GM12878 (cell line): ENCODE measurements around the gene FANCD2OS.

ENCODE experiments used
- CTCF ChIP-seq, 3 experiments: IDR thresholded peaks in 2 of 3; conservative IDR thresholded peaks in 1 of 3; 2 replicates each; pipeline ENCODE4 v1.5.1; 2011; ENCODE audit warnings: low read depth in 3 of 3, low read length in 3 of 3, mild to moderate bottlenecking in 3 of 3, control low read depth in 2 of 3, moderate library complexity in 2 of 3, inconsistent platforms in 1 of 3, mixed read lengths in 1 of 3; ENCODE audit not compliant: control insufficient read depth in 2 of 3, insufficient read depth in 1 of 3; ENCODE audit errors: extremely low read depth in 1 of 3
- EP300 ChIP-seq, 2 experiments: fragments of 150-350 bp in 1 of 2; IDR thresholded peaks; 2 replicates each; pipeline ENCODE4 v1.6.1; 2011 to 2012; ENCODE audit warnings: low read depth in 2 of 2, low read length in 2 of 2, borderline replicate concordance in 1 of 2, improper control_type of control experiment in 1 of 2, inconsistent platforms in 1 of 2; ENCODE audit not compliant: control insufficient read depth in 1 of 2
- EZH2 ChIP-seq: IDR thresholded peaks from 2 replicates; pipeline ENCODE4 v1.6.1; 2012; ENCODE audit warnings: low read depth, mild to moderate bottlenecking, control low read depth, inconsistent platforms, low read length, borderline replicate concordance; ENCODE audit not compliant: control insufficient read depth
- GABPA ChIP-seq: IDR thresholded peaks from 2 replicates; pipeline ENCODE4 v1.6.1; 2014; ENCODE audit warnings: antibody characterized with exemption, low read depth, mild to moderate bottlenecking, inconsistent platforms
- NBN ChIP-seq: fragments of 450-650 bp; IDR thresholded peaks from 2 replicates; pipeline ENCODE4 v1.6.1; 2016
- NR2C2 ChIP-seq: IDR thresholded peaks from 2 replicates; pipeline ENCODE4 v1.6.1; 2011; ENCODE audit warnings: borderline replicate concordance, low read depth; ENCODE audit not compliant: control insufficient read depth, insufficient read length
- POLR2A ChIP-seq: IDR thresholded peaks from 2 replicates; pipeline ENCODE4 v1.6.1; 2011; ENCODE audit warnings: low read depth, mild to moderate bottlenecking, low read length
- TF ChIP-seq, protein P1 (sequence below): IDR thresholded peaks from 2 replicates; pipeline ENCODE4 v1.6.1; 2011; ENCODE audit warnings: borderline replicate concordance, low read depth, mild to moderate bottlenecking, moderate library complexity, mixed read lengths, low read length; ENCODE audit not compliant: insufficient read depth; ENCODE audit errors: extremely low read length
- TF ChIP-seq, protein P2 (sequence below): fragments of 450-650 bp; formaldehyde crosslinking; IDR thresholded peaks from 2 replicates; pipeline ENCODE4 v1.5.0; 2022; ENCODE audit warnings: mild to moderate bottlenecking, missing genetic modification characterization

DNA sequence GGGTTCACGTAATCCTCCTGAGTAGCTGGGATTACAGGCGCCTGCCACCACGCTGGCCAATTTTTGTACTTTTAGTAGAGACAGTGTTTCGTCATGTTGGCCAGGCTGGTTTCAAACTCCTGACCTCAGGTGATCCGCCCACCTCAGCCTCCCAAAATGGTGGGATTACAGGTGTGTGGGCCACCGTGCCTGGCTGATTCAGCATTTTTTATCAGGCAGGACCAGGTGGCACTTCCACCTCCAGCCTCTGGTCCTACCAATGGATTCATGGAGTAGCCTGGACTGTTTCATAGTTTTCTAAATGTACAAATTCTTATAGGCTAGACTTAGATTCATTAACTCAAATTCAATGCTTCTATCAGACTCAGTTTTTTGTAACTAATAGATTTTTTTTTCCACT, 42.9 kb upstream of the FANCD2OS start:
- TF ChIP-seq CTCF (IDR thresholded peaks at IDR 0.05 in 2 of 3, conservative IDR thresholded peaks at IDR 0.05 in 1 of 3; ENCODE audit: control insufficient read depth in 2 of 3, extremely low read depth in 1 of 3, insufficient read depth in 1 of 3, low read depth in 3 of 3, low read length in 3 of 3) (no peak), POLR2A (no peak), EZH2 (no peak), GABPA (no peak), NR2C2 (no peak), EP300 (IDR thresholded peaks at IDR 0.05; ENCODE audit: borderline replicate concordance in 1 of 2, control insufficient read depth in 1 of 2, low read depth in 2 of 2, low read length in 2 of 2) (no peak), NBN (no peak)
- TF ChIP-seq, protein P1, sequence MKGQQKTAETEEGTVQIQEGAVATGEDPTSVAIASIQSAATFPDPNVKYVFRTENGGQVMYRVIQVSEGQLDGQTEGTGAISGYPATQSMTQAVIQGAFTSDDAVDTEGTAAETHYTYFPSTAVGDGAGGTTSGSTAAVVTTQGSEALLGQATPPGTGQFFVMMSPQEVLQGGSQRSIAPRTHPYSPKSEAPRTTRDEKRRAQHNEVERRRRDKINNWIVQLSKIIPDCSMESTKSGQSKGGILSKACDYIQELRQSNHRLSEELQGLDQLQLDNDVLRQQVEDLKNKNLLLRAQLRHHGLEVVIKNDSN = no peak
- TF ChIP-seq, protein P2, sequence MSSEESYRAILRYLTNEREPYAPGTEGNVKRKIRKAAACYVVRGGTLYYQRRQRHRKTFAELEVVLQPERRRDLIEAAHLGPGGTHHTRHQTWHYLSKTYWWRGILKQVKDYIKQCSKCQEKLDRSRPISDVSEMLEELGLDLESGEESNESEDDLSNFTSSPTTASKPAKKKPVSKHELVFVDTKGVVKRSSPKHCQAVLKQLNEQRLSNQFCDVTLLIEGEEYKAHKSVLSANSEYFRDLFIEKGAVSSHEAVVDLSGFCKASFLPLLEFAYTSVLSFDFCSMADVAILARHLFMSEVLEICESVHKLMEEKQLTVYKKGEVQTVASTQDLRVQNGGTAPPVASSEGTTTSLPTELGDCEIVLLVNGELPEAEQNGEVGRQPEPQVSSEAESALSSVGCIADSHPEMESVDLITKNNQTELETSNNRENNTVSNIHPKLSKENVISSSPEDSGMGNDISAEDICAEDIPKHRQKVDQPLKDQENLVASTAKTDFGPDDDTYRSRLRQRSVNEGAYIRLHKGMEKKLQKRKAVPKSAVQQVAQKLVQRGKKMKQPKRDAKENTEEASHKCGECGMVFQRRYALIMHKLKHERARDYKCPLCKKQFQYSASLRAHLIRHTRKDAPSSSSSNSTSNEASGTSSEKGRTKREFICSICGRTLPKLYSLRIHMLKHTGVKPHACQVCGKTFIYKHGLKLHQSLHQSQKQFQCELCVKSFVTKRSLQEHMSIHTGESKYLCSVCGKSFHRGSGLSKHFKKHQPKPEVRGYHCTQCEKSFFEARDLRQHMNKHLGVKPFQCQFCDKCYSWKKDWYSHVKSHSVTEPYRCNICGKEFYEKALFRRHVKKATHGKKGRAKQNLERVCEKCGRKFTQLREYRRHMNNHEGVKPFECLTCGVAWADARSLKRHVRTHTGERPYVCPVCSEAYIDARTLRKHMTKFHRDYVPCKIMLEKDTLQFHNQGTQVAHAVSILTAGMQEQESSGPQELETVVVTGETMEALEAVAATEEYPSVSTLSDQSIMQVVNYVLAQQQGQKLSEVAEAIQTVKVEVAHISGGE (CRISPR knock-in tag) = no peak
